Esophagus squamous epithelium (tissue), 5 donors: ENCODE data around the gene LPIN2. TPM values are rescaled to one million over a fixed set of nuclear protein-coding genes. Genes with fewer than 3 reads are reported as not detected.
A peak's percentile ranks its signal among the peaks of the same experiment; 100 is the strongest.

ENCODE experiments used
- DNase-seq: peaks from one replicate; lab custom pipeline; 2025; lab: John Stamatoyannopoulos, UW
- H3K27ac ChIP-seq, 4 donors: fragments of 200-600 bp; sonication (generic); one replicate each; pipeline ENCODE4 v1.5.1; 2016 to 2019; ENCODE audit warnings: mild to moderate bottlenecking in 1 of 4
- H3K27me3 ChIP-seq, 4 donors: fragments of 200-600 bp; sonication (generic); 1 replicate in 3 of 4; 2 replicates in 1 of 4; pipeline versions ENCODE4 v1.5.1 to v1.6.0; 2017 to 2021; ENCODE audit warnings: antibody characterized with exemption in 1 of 4
- H3K36me3 ChIP-seq, 3 donors: fragments of 200-600 bp; sonication (generic); one replicate each; pipeline ENCODE4 v1.5.1; 2016 to 2019
- H3K4me1 ChIP-seq, 3 donors: fragments of 200-600 bp; sonication (generic); one replicate each; pipeline ENCODE4 v1.5.1; 2017 to 2019
- H3K4me3 ChIP-seq, 4 donors: fragments of 200-600 bp; sonication (generic); 1 replicate in 3 of 4; 2 replicates in 1 of 4; pipeline ENCODE4 v1.5.1; 2016 to 2019; ENCODE audit warnings: mild to moderate bottlenecking in 2 of 4, moderate library complexity in 1 of 4
- H3K9me3 ChIP-seq, 3 donors: fragments of 200-600 bp; sonication (generic); one replicate each; pipeline ENCODE4 v1.5.1; 2016 to 2019
- CTCF ChIP-seq, 6 experiments: fragments of 450-650 bp in 4 of 6; fragments of 200-600 bp in 2 of 6; sonication (generic) in 2 of 6; IDR thresholded peaks; one replicate each; pipeline ENCODE4 v1.5.1; 2016 to 2019; ENCODE audit warnings: antibody characterized with exemption in 6 of 6, mild to moderate bottlenecking in 4 of 6, moderate library complexity in 4 of 6
- POLR2A ChIP-seq, 4 donors: fragments of 450-650 bp; IDR thresholded peaks; one replicate each; pipeline ENCODE4 v1.6.1; 2017; ENCODE audit warnings: antibody characterized with exemption in 4 of 4, mild to moderate bottlenecking in 4 of 4, moderate library complexity in 3 of 4
- WGBS, 2 donors: methylation state at CpG; one replicate each; pipeline ENCODE4 v1.1.5; 2018; 5-methylcytosine and 5-hydroxymethylcytosine counted together
- intact Hi-C: fragments of 100-400 bp; cut with DNase I; formaldehyde crosslinking; loops from one replicate; pipeline ENCODE4 v1.15.0; 2022
- total RNA-seq, 4 donors: library from RNA; depleted of rRNA; stranded (reverse); fragments of >200 nt; gene quantifications; one replicate each; pipeline ENCODE4 v1.1.0, GENCODE V29; 2016
- donor health status: DM: yes; HTN: yes; CAD: no.

LPIN2 gene
- total RNA-seq, 4 donors from 2014 or later = 7.2 to 17.9 (median 12.6) TPM

GRCh38 chr18:2978208-2978607 lies 34.7 kb downstream of the LPIN2 start:
- intact Hi-C loops = no loop called here
- WGBS, 2 donors = 53 to 70% methylated on average over 3 of the region's 3 CpGs
- peak overlapping the region in 3 of 4 donors; percentile 23 to 78 (median 76) for H3K27ac ChIP-seq

GRCh38 chr18:2976218-2977132 lies 36.5 kb downstream of the LPIN2 start:
- no peaks in the 10 kb centered on the region for H3K9me3 ChIP-seq
- WGBS, 2 donors = 72 to 80% methylated on average over 8 of the region's 8 CpGs
- H3K4me3 ChIP-seq = no peak overlapping the region
- no peaks in the 10 kb centered on the region for H3K27me3 ChIP-seq
- peak overlapping the region in 2 of 4 donors; percentile 13 to 26 for H3K27ac ChIP-seq
- no peak for TF ChIP-seq POLR2A (IDR thresholded peaks at IDR 0.05)
- TF ChIP-seq CTCF (IDR thresholded peaks at IDR 0.05) = no peak
- DNase-seq = no peak
- intact Hi-C loops = no loop called here
- peaks cover 0 to 58% (median 33%) of the 10 kb centered on the region in 3 donors for H3K4me1 ChIP-seq
- H3K36me3 ChIP-seq = no peaks in the 10 kb centered on the region

More at GRCh38 chr18:2978208-2978607, 34.7 kb downstream of the LPIN2 start:
- H3K4me3 ChIP-seq = peak overlapping the region in 2 of 4 donors; percentile 2 to 34
- H3K36me3 ChIP-seq = no peaks in the 10 kb centered on the region
- no peaks in the 10 kb centered on the region for H3K27me3 ChIP-seq
- no peaks in the 10 kb centered on the region for H3K9me3 ChIP-seq
- H3K4me1 ChIP-seq = peaks cover 0 to 65% (median 36%) of the 10 kb centered on the region in 3 donors
- no peak for DNase-seq
- TF ChIP-seq CTCF (IDR thresholded peaks at IDR 0.05) = no peak
- no peak for TF ChIP-seq POLR2A (IDR thresholded peaks at IDR 0.05)

GRCh38 chr18:2974731-2975130 lies 38.2 kb downstream of the LPIN2 start:
- Histone ChIP-seq H3K27me3 (no peaks in the 10 kb centered on the region), H3K27ac (no peak overlapping the region), H3K9me3 (no peaks in the 10 kb centered on the region), H3K4me3 (no peak overlapping the region), H3K4me1 (peaks cover 6 to 56% (median 32%) of the 10 kb centered on the region in 3 donors), H3K36me3 (no peaks in the 10 kb centered on the region)
- 76 to 92% methylated on average over 2 to 3 of the region's 3 CpGs for WGBS, 2 donors
- intact Hi-C loops = no loop called here
- no peak for DNase-seq
- TF ChIP-seq POLR2A (IDR thresholded peaks at IDR 0.05) (no peak), CTCF (IDR thresholded peaks at IDR 0.05) (no peak)

- H3K27ac ChIP-seq = peak overlapping the region; percentile 26 to 73 (median 65)
- H3K36me3 ChIP-seq = no peaks in the 10 kb centered on the region
- H3K4me3 ChIP-seq = peak overlapping the region in 2 of 4 donors; percentile 0 to 43
- no peak for TF ChIP-seq CTCF (IDR thresholded peaks at IDR 0.05)
- TF ChIP-seq POLR2A (IDR thresholded peaks at IDR 0.05) = peak in 2 of 4 donors; percentile 27 to 42
- H3K4me1 ChIP-seq = peaks cover 6 to 52% (median 26%) of the 10 kb centered on the region in 3 donors
- 58 to 78% methylated on average over 18 of the region's 18 CpGs for WGBS, 2 donors
- intact Hi-C loops = no loop called here
- H3K9me3 ChIP-seq = no peaks in the 10 kb centered on the region
- DNase-seq = no peak
- no peaks in the 10 kb centered on the region for H3K27me3 ChIP-seq
Observed at GRCh38 chr18:2971741-2972552, 41.0 kb downstream of the LPIN2 start.
